Activated naive CD8-positive, alpha-beta T cell (primary cell): ENCODE results near the gene EPHA8.

Experiments
- H3K27ac Mint-ChIP-seq: one replicate; pipeline ENCODE4 v1.8.0; 2021; ENCODE audit warnings: mixed read lengths
- H3K27me3 Mint-ChIP-seq: one replicate; pipeline ENCODE4 v1.8.0; 2021; ENCODE audit warnings: mixed read lengths
- H3K36me3 Mint-ChIP-seq: one replicate; pipeline ENCODE4 v1.8.0; 2021; ENCODE audit warnings: mixed read lengths
- H3K4me1 Mint-ChIP-seq: one replicate; pipeline ENCODE4 v1.8.0; 2021; ENCODE audit warnings: low read depth, mixed read lengths
- H3K4me3 Mint-ChIP-seq: one replicate; pipeline ENCODE4 v1.8.0; 2021; ENCODE audit warnings: mild to moderate bottlenecking, mixed read lengths
- H3K9me3 Mint-ChIP-seq: one replicate; pipeline ENCODE4 v1.8.0; 2021; ENCODE audit warnings: low read depth, mixed read lengths

Gene EPHA8

GRCh38 chr1:22641906-22642636 is 78.8 kb downstream of the EPHA8 start:
- Mint-ChIP-seq H3K4me1 (no peaks in the 10 kb centered on the region), H3K27ac (no peak overlapping the region), H3K27me3 (peaks cover 7% of the 10 kb centered on the region), H3K4me3 (no peak overlapping the region), H3K36me3 (no peaks in the 10 kb centered on the region), H3K9me3 (no peaks in the 10 kb centered on the region)

- Mint-ChIP-seq H3K4me1 (no peaks in the 10 kb centered on the region), H3K36me3 (no peaks in the 10 kb centered on the region), H3K27me3 (peaks cover 8% of the 10 kb centered on the region)
Measured at GRCh38 chr1:22643381-22643780, 80.1 kb downstream of the EPHA8 start, which contains the start of gene C1QC. Gene C1QC (plus strand): TSS chr1:22643633. CDS start chr1:22644024, 391 bp downstream.

GRCh38 chr1:22643928-22644327 is 80.6 kb downstream of the EPHA8 start:
- H3K9me3 Mint-ChIP-seq: no peaks in the 10 kb centered on the region
- H3K27me3 Mint-ChIP-seq: peaks cover 8% of the 10 kb centered on the region
- H3K4me1 Mint-ChIP-seq: no peaks in the 10 kb centered on the region
- no peak overlapping the region for H3K4me3 Mint-ChIP-seq
- no peaks in the 10 kb centered on the region for H3K36me3 Mint-ChIP-seq
- no peak overlapping the region for H3K27ac Mint-ChIP-seq

More at GRCh38 chr1:22643381-22643780, 80.1 kb downstream of the EPHA8 start, which contains the start of gene C1QC:
- no peaks in the 10 kb centered on the region for H3K9me3 Mint-ChIP-seq
- H3K4me3 Mint-ChIP-seq: no peak within 1 kb of the TSS
- no peak within 1 kb of the TSS for H3K27ac Mint-ChIP-seq

GRCh38 chr1:22645931-22646330 is 82.6 kb downstream of the EPHA8 start:
- Mint-ChIP-seq H3K9me3 (no peaks in the 10 kb centered on the region), H3K27me3 (peaks cover 8% of the 10 kb centered on the region), H3K27ac (no peak overlapping the region), H3K4me1 (no peaks in the 10 kb centered on the region), H3K36me3 (no peaks in the 10 kb centered on the region), H3K4me3 (no peak overlapping the region)

GRCh38 chr1:22646384-22646783 is 83.1 kb downstream of the EPHA8 start:
- no peak overlapping the region for H3K4me3 Mint-ChIP-seq

GRCh38 chr1:22650089-22650693 is 86.9 kb downstream of the EPHA8 start:
- no peak overlapping the region for H3K27ac Mint-ChIP-seq
- H3K36me3 Mint-ChIP-seq: no peaks in the 10 kb centered on the region
- no peaks in the 10 kb centered on the region for H3K4me1 Mint-ChIP-seq

More at GRCh38 chr1:22646384-22646783, 83.1 kb downstream of the EPHA8 start:
- Mint-ChIP-seq H3K9me3 (no peaks in the 10 kb centered on the region), H3K4me1 (no peaks in the 10 kb centered on the region), H3K36me3 (no peaks in the 10 kb centered on the region), H3K27me3 (peaks cover 3% of the 10 kb centered on the region), H3K27ac (no peak overlapping the region)

DNA sequence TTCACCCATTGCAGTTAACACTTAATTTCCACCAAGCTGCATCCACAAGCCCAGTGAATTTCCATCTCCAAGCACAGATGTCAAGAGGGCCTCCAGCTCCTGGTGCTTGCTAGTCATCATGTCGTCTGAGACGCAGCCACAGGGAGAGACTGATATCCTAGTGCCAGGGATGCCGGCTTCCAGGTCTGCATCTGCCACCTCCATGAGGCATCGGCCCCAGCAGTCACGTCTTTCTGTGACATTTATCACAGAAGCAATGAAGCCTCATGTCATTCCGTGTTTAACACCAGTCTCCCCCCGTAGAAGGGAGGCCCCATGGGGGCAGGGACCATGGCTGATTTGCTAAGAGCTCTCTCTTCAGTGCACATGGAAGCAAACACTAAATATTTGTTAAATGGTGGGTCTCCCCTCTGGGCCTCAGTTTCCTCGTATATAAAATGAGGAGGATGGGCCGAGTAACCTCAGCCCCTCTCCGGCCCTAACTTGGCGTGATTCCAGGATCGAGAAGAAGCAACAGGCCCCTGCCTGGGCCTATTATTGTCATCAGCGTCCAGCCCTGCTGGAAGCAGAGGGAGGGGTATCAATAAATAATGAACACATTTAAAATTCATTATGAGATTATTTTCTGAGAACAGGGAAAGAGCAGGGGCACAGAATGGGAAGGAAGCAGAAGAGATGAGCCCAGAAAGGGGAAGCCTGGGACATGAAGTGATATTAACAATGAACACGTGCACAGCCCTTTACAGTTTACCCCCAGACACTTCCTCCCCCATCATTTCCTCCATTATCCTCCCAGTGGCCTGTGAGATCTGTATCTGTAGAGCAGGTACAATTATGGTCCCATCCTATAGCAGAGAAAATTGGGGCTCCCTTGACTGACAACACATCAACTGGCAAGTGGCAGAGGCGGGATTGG is 88.9 kb downstream of the EPHA8 start:
- Mint-ChIP-seq H3K27me3 (peaks cover 5% of the 10 kb centered on the region), H3K4me3 (no peak overlapping the region), H3K27ac (no peak overlapping the region), H3K4me1 (no peaks in the 10 kb centered on the region), H3K9me3 (no peaks in the 10 kb centered on the region), H3K36me3 (no peaks in the 10 kb centered on the region)

More at GRCh38 chr1:22650089-22650693, 86.9 kb downstream of the EPHA8 start:
- Mint-ChIP-seq H3K27me3 (peaks cover 3% of the 10 kb centered on the region), H3K4me3 (no peak overlapping the region), H3K9me3 (no peaks in the 10 kb centered on the region)

GRCh38 chr1:22652881-22653316 is 89.6 kb downstream of the EPHA8 start, which contains the start of gene C1QB:
Gene C1QB (plus strand): TSS chr1:22653236. CDS start chr1:22659463, 6,227 bp downstream.
- Mint-ChIP-seq H3K27me3 (peaks cover 7% of the 10 kb centered on the region), H3K9me3 (no peaks in the 10 kb centered on the region), H3K36me3 (no peaks in the 10 kb centered on the region), H3K4me1 (no peaks in the 10 kb centered on the region), H3K4me3 (no peak within 1 kb of the TSS), H3K27ac (no peak within 1 kb of the TSS)
